H1 (cell line): ENCODE results near the gene RELA. TPM values are rescaled to one million over a fixed set of nuclear protein-coding genes. Genes with fewer than 3 reads are reported as not detected.

ENCODE experiments used
- CTCF ChIA-PET: fragments of 300-600 bp; sonication (Branson Sonifier 250); formaldehyde crosslinking; loops from one replicate; lab custom pipeline; 2021; ENCODE audit not compliant: partially characterized antibody; lab: Charles Lee
- POLR2A ChIA-PET: fragments of 300-600 bp; sonication (Branson Sonifier 250); formaldehyde crosslinking; loops from one replicate; lab custom pipeline; 2021; ENCODE audit warnings: inconsistent platforms; ENCODE audit not compliant: partially characterized antibody; lab: Charles Lee
- DNase-seq, 2 experiments: peaks; one replicate each; pipeline versions ENCODE4 v3.0.0 to v3.0.0-alpha.2; 2010 to 2022; ENCODE audit warnings: low spot score in 2 of 2, low read depth in 1 of 2, mixed read lengths in 1 of 2
- FAIRE-seq: peaks from 2 replicates; lab custom pipeline; 2011; peaks lifted over from hg19 to GRCh38; lab: Jason Lieb, UNC
- H2AFZ ChIP-seq: 2 replicates; pipeline ENCODE4 v1.8.1; 2012; ENCODE audit warnings: low read length, inconsistent platforms
- H2AK5ac ChIP-seq: 2 replicates; pipeline ENCODE4 v1.6.1; 2013; ENCODE audit warnings: low read depth, low read length
- H2BK120ac ChIP-seq: replicated peaks from 2 replicates; pipeline ENCODE3; 2013; ENCODE audit warnings: low read depth, low read length, inconsistent platforms
- H2BK12ac ChIP-seq: 2 replicates; pipeline ENCODE4 v1.6.1; 2013; ENCODE audit warnings: low read depth, low read length
- H2BK15ac ChIP-seq: 2 replicates; pipeline ENCODE4 v1.6.1; 2013; ENCODE audit warnings: low read length
- H2BK20ac ChIP-seq: 2 replicates; pipeline ENCODE4 v1.6.1; 2013; ENCODE audit warnings: low read length
- H2BK5ac ChIP-seq: 2 replicates; pipeline ENCODE4 v1.6.1; 2013; ENCODE audit warnings: low read depth, low read length
- H3K14ac ChIP-seq: 2 replicates; pipeline ENCODE4 v1.6.1; 2013; ENCODE audit warnings: inconsistent platforms; ENCODE audit not compliant: insufficient read length
- H3K18ac ChIP-seq: 2 replicates; pipeline ENCODE4 v1.6.1; 2013; ENCODE audit warnings: low read length; ENCODE audit errors: extremely low read depth
- H3K23ac ChIP-seq: 2 replicates; pipeline ENCODE4 v1.6.1; 2013; ENCODE audit warnings: inconsistent platforms; ENCODE audit not compliant: insufficient read length
- H3K23me2 ChIP-seq: 2 replicates; pipeline ENCODE4 v1.6.1; 2013; ENCODE audit warnings: low read depth, low read length
- H3K27ac ChIP-seq: 2 replicates; pipeline ENCODE4 v1.6.1; 2011; ENCODE audit warnings: low read depth, low read length, inconsistent platforms
- H3K27me3 ChIP-seq, 4 experiments: replicated peaks in 1 of 4; 1 replicate in 1 of 4; 2 replicates in 3 of 4; pipeline versions ENCODE4 v1.6.1 to v1.8.1; 2011 to 2013; ENCODE audit warnings: low read length in 3 of 4, mild to moderate bottlenecking in 3 of 4, inconsistent platforms in 2 of 4, mixed read lengths in 2 of 4, moderate library complexity in 1 of 4; ENCODE audit not compliant: control insufficient read depth in 3 of 4, insufficient read depth in 3 of 4; ENCODE audit errors: extremely low read depth in 1 of 4
- H3K36me3 ChIP-seq, 4 experiments: 2 replicates each; pipeline versions ENCODE4 v1.6.1 to v1.8.1; 2011 to 2013; ENCODE audit warnings: mild to moderate bottlenecking in 4 of 4, low read length in 3 of 4, moderate library complexity in 2 of 4, control low read depth in 1 of 4, inconsistent platforms in 1 of 4; ENCODE audit not compliant: insufficient read depth in 4 of 4, control insufficient read depth in 2 of 4
- H3K4ac ChIP-seq: replicated peaks from 2 replicates; pipeline ENCODE3; 2013; ENCODE audit warnings: low read length, low read depth, mixed read lengths, inconsistent platforms; ENCODE audit not compliant: insufficient read length
- H3K4me1 ChIP-seq, 4 experiments: replicated peaks in 1 of 4; 1 replicate in 1 of 4; 2 replicates in 3 of 4; pipeline versions ENCODE4 v1.6.1 to v1.8.1; 2011 to 2013; ENCODE audit warnings: low read length in 3 of 4, inconsistent platforms in 2 of 4, mixed read lengths in 1 of 4; ENCODE audit not compliant: insufficient read depth in 4 of 4, control insufficient read depth in 3 of 4
- H3K4me2 ChIP-seq, 2 experiments: 2 replicates each; pipeline versions ENCODE4 v1.6.1 to v1.8.1; 2011 to 2013; ENCODE audit warnings: low read depth in 2 of 2, low read length in 2 of 2, control low read depth in 1 of 2, inconsistent platforms in 1 of 2, mild to moderate bottlenecking in 1 of 2; ENCODE audit not compliant: insufficient read depth in 1 of 2
- H3K4me3 ChIP-seq, 4 experiments: fragments of 200-600, 300-600 bp in 1 of 4; sonication (generic), shearing (Covaris generic), sonication (Bioruptor Twin) in 1 of 4; 2 replicates each; pipeline versions ENCODE4 v1.5.1 to v1.8.1; 2011 to 2016; ENCODE audit warnings: low read length in 4 of 4, low read depth in 3 of 4, control low read depth in 2 of 4, inconsistent platforms in 2 of 4, mild to moderate bottlenecking in 2 of 4, mixed read lengths in 1 of 4, moderate library complexity in 1 of 4; ENCODE audit not compliant: insufficient read depth in 2 of 4; ENCODE audit errors: extremely low read depth in 1 of 4
- H3K56ac ChIP-seq: replicated peaks from 2 replicates; pipeline ENCODE3; 2013; ENCODE audit warnings: low read depth, mild to moderate bottlenecking, mixed read lengths, low read length, inconsistent platforms; ENCODE audit not compliant: insufficient read length
- H3K79me1 ChIP-seq: 2 replicates; pipeline ENCODE4 v1.6.1; 2013; ENCODE audit warnings: low read depth, low read length, control low read depth
- H3K79me2 ChIP-seq, 2 experiments: 2 replicates each; pipeline versions ENCODE4 v1.6.1 to v1.8.1; 2012 to 2013; ENCODE audit warnings: low read length in 2 of 2, mild to moderate bottlenecking in 2 of 2, inconsistent platforms in 1 of 2; ENCODE audit not compliant: insufficient read depth in 2 of 2, control insufficient read depth in 1 of 2
- H3K9ac ChIP-seq, 4 experiments: replicated peaks in 1 of 4; 1 replicate in 1 of 4; 2 replicates in 3 of 4; pipeline versions ENCODE4 v1.6.1 to v1.8.1; 2011 to 2013; ENCODE audit warnings: low read depth in 3 of 4, low read length in 3 of 4, control low read depth in 2 of 4, mild to moderate bottlenecking in 2 of 4, moderate library complexity in 2 of 4, inconsistent platforms in 1 of 4; ENCODE audit errors: extremely low read depth in 1 of 4
- H3K9me3 ChIP-seq, 2 experiments: 2 replicates each; pipeline versions ENCODE4 v1.6.1 to v1.8.1; 2012 to 2013; ENCODE audit warnings: mild to moderate bottlenecking in 2 of 2, moderate library complexity in 2 of 2, control low read depth in 1 of 2, inconsistent platforms in 1 of 2, low read depth in 1 of 2, low read length in 1 of 2, mixed read lengths in 1 of 2; ENCODE audit not compliant: insufficient read depth in 2 of 2
- H4K20me1 ChIP-seq, 2 experiments: replicated peaks in 1 of 2; 2 replicates each; pipeline versions ENCODE3 to v1.8.1; 2011 to 2013; ENCODE audit warnings: inconsistent platforms in 2 of 2, low read length in 2 of 2, mild to moderate bottlenecking in 1 of 2; ENCODE audit not compliant: insufficient read depth in 2 of 2, control insufficient read depth in 1 of 2
- H4K5ac ChIP-seq: 2 replicates; pipeline ENCODE4 v1.6.1; 2013; ENCODE audit warnings: low read length, low read depth, mixed read lengths, inconsistent platforms; ENCODE audit not compliant: insufficient read length
- H4K8ac ChIP-seq: 2 replicates; pipeline ENCODE4 v1.8.0; 2013; ENCODE audit warnings: mild to moderate bottlenecking, moderate library complexity, low read length, inconsistent platforms; ENCODE audit not compliant: insufficient read depth; ENCODE audit errors: extremely low read depth
- H4K91ac ChIP-seq: replicated peaks from 2 replicates; pipeline ENCODE3; 2013; ENCODE audit warnings: low read length, mixed read lengths, inconsistent platforms; ENCODE audit not compliant: insufficient read length
- ASH2L ChIP-seq: fragments of 200-600, 300-600 bp; sonication (generic); IDR thresholded peaks from one replicate; pipeline ENCODE4 v1.7.1; 2017; ENCODE audit warnings: low read length
- BRCA1 ChIP-seq: IDR thresholded peaks from 2 replicates; pipeline ENCODE4 v1.6.1; 2012; ENCODE audit warnings: low read depth, low read length, improper control_type of control experiment
- CHD1 ChIP-seq: IDR thresholded peaks from 2 replicates; pipeline ENCODE4 v1.6.1; 2012; ENCODE audit warnings: low read depth, low read length, improper control_type of control experiment
- HDAC2 ChIP-seq, 2 experiments: fragments of 300-600 bp in 1 of 2; sonication (generic) in 1 of 2; IDR thresholded peaks; 2 replicates each; pipeline ENCODE4 v1.6.1; 2011 to 2012; ENCODE audit warnings: low read depth in 2 of 2, low read length in 2 of 2, mild to moderate bottlenecking in 2 of 2, moderate library complexity in 2 of 2, borderline replicate concordance in 1 of 2, inconsistent platforms in 1 of 2
- JUND ChIP-seq: IDR thresholded peaks from 2 replicates; pipeline ENCODE4 v1.6.1; 2011; ENCODE audit warnings: mild to moderate bottlenecking, improper control_type of control experiment, low read length
- NRF1 ChIP-seq: IDR thresholded peaks from 2 replicates; pipeline ENCODE4 v1.6.1; 2011; ENCODE audit warnings: mild to moderate bottlenecking, low read depth, low read length, improper control_type of control experiment
- RBBP5 ChIP-seq: IDR thresholded peaks from 2 replicates; pipeline ENCODE4 v1.7.1; 2012; ENCODE audit warnings: low read depth, mild to moderate bottlenecking, inconsistent platforms, low read length, moderate library complexity, borderline replicate concordance
- SIN3A ChIP-seq, 2 experiments: IDR thresholded peaks in 1 of 2; conservative IDR thresholded peaks in 1 of 2; 2 replicates each; pipeline ENCODE4 v1.6.1; 2011 to 2012; ENCODE audit warnings: low read length in 2 of 2, improper control_type of control experiment in 1 of 2, low read depth in 1 of 2, mild to moderate bottlenecking in 1 of 2
- SP1 ChIP-seq: IDR thresholded peaks from 2 replicates; pipeline ENCODE4 v1.6.1; 2011; ENCODE audit warnings: low read depth, low read length
- SP4 ChIP-seq: IDR thresholded peaks from 2 replicates; pipeline ENCODE4 v1.6.1; 2012; ENCODE audit warnings: low read length, inconsistent platforms
- SUZ12 ChIP-seq: fragments of 200-600 bp; sonication (generic); IDR thresholded peaks from 2 replicates; pipeline ENCODE4 v1.6.1; 2012; ENCODE audit warnings: mild to moderate bottlenecking, inconsistent platforms, low read length, moderate library complexity, mixed read lengths
- WGBS, 2 experiments: shearing (Covaris generic) in 1 of 2; methylation state at CpG; one replicate each; pipeline versions ENCODE4 v1.1.6 to v1.1.7; 2013 to 2015; ENCODE audit warnings: low lambda C conversion rate in 2 of 2, mixed read lengths in 2 of 2, inconsistent platforms in 1 of 2, low coverage in 1 of 2, missing lambda C conversion rate in 1 of 2; ENCODE audit not compliant: insufficient replicate concordance in 2 of 2, insufficient coverage in 1 of 2, insufficient read length in 1 of 2; ENCODE audit errors: extremely low coverage in 1 of 2, missing lambda C conversion rate in 1 of 2; 5-methylcytosine and 5-hydroxymethylcytosine counted together
- polyA plus RNA-seq, 7 experiments: library from polyadenylated mRNA; depleted of rRNA in 3 of 7; stranded (reverse) in 5 of 7; unstranded in 2 of 7; fragments of >200 nt in 5 of 7; fragments of 200-250 nt in 2 of 7; gene quantifications; 1 replicate in 5 of 7; 2 replicates in 1 of 7; 4 replicates in 1 of 7; pipeline versions ENCODE4 v1.2.1 to v1.2.3, GENCODE V29; 2011 to 2013; ENCODE audit warnings: missing spikeins in 2 of 7, mixed read lengths in 2 of 7
- total RNA-seq: library from RNA; stranded (reverse); fragmentation: NEBNext Ultra II Directional; extraction: Animal tissue kit (Norgen Biotek cat#: 25700); gene quantifications from 2 replicates; pipeline ENCODE4 v1.2.1, GENCODE V29; 2021
- TF ChIP-seq, protein P1 (sequence below): IDR thresholded peaks from 2 replicates; pipeline ENCODE4 v1.6.1; 2012; ENCODE audit warnings: inconsistent platforms

The RELA gene
- total and polyA plus RNA-seq, 2 of the 8 experiments (the other 6 are each of a cell fraction or from before 2014, with no cell fraction given) = 21.9 to 27.5 TPM

DNA sequence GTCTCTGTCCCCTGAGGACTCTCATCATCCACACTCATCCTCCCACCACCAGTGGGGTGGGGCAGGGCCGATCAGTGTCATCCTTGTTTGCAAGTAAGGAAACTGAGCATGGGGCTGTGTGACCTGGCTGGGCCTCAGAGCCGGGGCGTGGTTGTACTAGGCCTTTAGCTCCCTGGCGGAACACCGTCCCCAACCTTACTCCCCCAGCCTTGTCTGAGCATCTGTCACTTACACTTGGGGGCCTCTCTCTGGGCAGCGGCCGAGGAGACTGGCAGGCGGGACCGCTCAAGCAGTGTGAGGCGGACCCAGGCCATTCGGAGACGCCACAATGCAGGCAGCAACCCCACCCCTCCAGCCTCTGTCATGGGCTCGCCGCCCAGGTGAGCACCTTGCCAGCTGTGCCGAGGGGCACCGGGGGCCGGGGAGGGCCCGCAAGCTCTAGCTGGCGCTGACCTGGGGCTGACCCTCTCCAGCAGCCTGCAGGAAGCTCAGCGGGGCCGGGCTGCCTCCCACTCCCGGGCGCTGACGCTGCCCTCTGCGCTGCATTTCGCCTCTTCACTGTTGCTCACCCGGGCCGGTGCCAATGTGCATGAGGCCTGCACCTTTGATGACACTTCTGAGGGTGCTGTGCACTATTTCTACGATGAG, 43.3 kb downstream of the RELA start:
- Histone ChIP-seq H3K27ac (no peak overlapping the region), H3K36me3 (peaks cover 7 to 46% (median 22%) of the 10 kb centered on the region in 4 experiments; a peak in 7 of 8 replicates), H2AFZ (no peak overlapping the region), H2AK5ac (no peak overlapping the region), H2BK5ac (no peak overlapping the region), H3K4ac (no peak overlapping the region), H2BK120ac (no peak overlapping the region), H3K23ac (no peak overlapping the region), H3K4me3 (no peak overlapping the region), H3K79me2 (peaks cover 6 to 16% of the 10 kb centered on the region in 2 experiments), H2BK15ac (no peak overlapping the region), H3K4me1 (peaks cover 0 to 9% (median 3%) of the 10 kb centered on the region in 4 experiments; a peak in 4 of 7 replicates), H2BK12ac (no peak overlapping the region), H4K91ac (no peak overlapping the region), H4K5ac (no peak overlapping the region), H2BK20ac (no peak overlapping the region), H3K23me2 (peaks cover 10% of the 10 kb centered on the region), H3K9me3 (no peaks in the 10 kb centered on the region), H3K9ac (no peak overlapping the region), H3K4me2 (no peak overlapping the region), H4K8ac (no peak overlapping the region), H4K20me1 (peaks cover 5 to 39% of the 10 kb centered on the region in 2 experiments), H3K14ac (no peak overlapping the region), H3K18ac (no peak overlapping the region), H3K56ac (no peak overlapping the region), H3K79me1 (peaks cover 16% of the 10 kb centered on the region), H3K27me3 (no peaks in the 10 kb centered on the region)
- 94% methylated on average over 27 of the region's 29 CpGs; no CpG with 5 or more reads in 1 of the 2 experiments for WGBS, 2 experiments
- POLR2A ChIA-PET = interaction anchor here (1.0 to 5.7 kb wide), 3 partner anchors 13 to 18 kb away, joined by 4 to 38 read pairs (median 6); partner anchors contain the start of gene SIPA1
- DNase-seq = no peak
- no peak for FAIRE-seq
- CTCF ChIA-PET = interaction anchor here (2.1 kb wide), 1 partner anchor 25 kb away, joined by 8 read pairs; no protein-coding TSS in a partner anchor
- TF ChIP-seq BRCA1 (no peak), HDAC2 (IDR thresholded peaks at IDR 0.05; ENCODE audit: borderline replicate concordance in 1 of 2, low read depth in 2 of 2, low read length in 2 of 2) (no peak), SIN3A (conservative IDR thresholded peaks at IDR 0.05 in 1 of 2, IDR thresholded peaks at IDR 0.05 in 1 of 2; ENCODE audit: low read depth in 1 of 2, low read length in 2 of 2) (no peak), SP4 (no peak), JUND (no peak), ASH2L (no peak), NRF1 (no peak), CHD1 (no peak), SP1 (no peak), SUZ12 (no peak), RBBP5 (no peak)
- TF ChIP-seq, protein P1, sequence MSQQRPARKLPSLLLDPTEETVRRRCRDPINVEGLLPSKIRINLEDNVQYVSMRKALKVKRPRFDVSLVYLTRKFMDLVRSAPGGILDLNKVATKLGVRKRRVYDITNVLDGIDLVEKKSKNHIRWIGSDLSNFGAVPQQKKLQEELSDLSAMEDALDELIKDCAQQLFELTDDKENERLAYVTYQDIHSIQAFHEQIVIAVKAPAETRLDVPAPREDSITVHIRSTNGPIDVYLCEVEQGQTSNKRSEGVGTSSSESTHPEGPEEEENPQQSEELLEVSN = no peak
